CD4-positive, alpha-beta T cell treated with Interleukin-4 for 4 hours (primary cell): ENCODE measurements around the gene LRRC19.

Experiments used
- DNase-seq: peaks from one replicate; pipeline ENCODE4 v3.0.0-alpha.2; 2020

The LRRC19 gene

GRCh38 chr9:27005491-27005890 lies at the start of gene LRRC19:
Gene LRRC19, minus strand, starts transcription at chr9:27005672. Its CDS starts 5,978 bp downstream, at chr9:26999694.
- no peak for DNase-seq

GRCh38 chr9:27054841-27055240 lies 49.4 kb upstream of the LRRC19 start:
- no peak for DNase-seq

- no peak for DNase-seq
Observed at GRCh38 chr9:27054125-27054524, 48.7 kb upstream of the LRRC19 start.

GRCh38 chr9:27053369-27054022 lies 48.0 kb upstream of the LRRC19 start:
- no peak for DNase-seq

GRCh38 chr9:27047136-27047535 lies 41.7 kb upstream of the LRRC19 start:
- no peak for DNase-seq

- no peak for DNase-seq
Observed at GRCh38 chr9:27043176-27043575, 37.7 kb upstream of the LRRC19 start.

GRCh38 chr9:27042476-27042875 lies 37.0 kb upstream of the LRRC19 start:
- DNase-seq: no peak

GRCh38 chr9:27041746-27042145 lies 36.3 kb upstream of the LRRC19 start:
- DNase-seq: no peak

GRCh38 chr9:27037499-27037898 lies 32.0 kb upstream of the LRRC19 start:
- DNase-seq: no peak

GRCh38 chr9:27033815-27034403 lies 28.4 kb upstream of the LRRC19 start:
- peak; percentile 36 for DNase-seq

- DNase-seq: no peak
Observed at GRCh38 chr9:27029186-27029585, 23.7 kb upstream of the LRRC19 start.

- DNase-seq: no peak
Observed at GRCh38 chr9:27022920-27023319, 17.4 kb upstream of the LRRC19 start.

- DNase-seq: no peak
Observed at GRCh38 chr9:27019589-27019988, 14.1 kb upstream of the LRRC19 start.

- no peak for DNase-seq
Observed at GRCh38 chr9:27003426-27004077, 1.9 kb downstream of the LRRC19 start.

- DNase-seq: no peak
Observed at GRCh38 chr9:26995810-26996209, 9.7 kb downstream of the LRRC19 start.

GRCh38 chr9:26983340-26983739 lies 22.1 kb downstream of the LRRC19 start:
- DNase-seq: no peak

- DNase-seq: peak; percentile 11
Observed at GRCh38 chr9:26975728-26976707, 29.5 kb downstream of the LRRC19 start.

GRCh38 chr9:26974927-26975326 lies 30.5 kb downstream of the LRRC19 start:
- DNase-seq: no peak

GRCh38 chr9:26973989-26974388 lies 31.5 kb downstream of the LRRC19 start:
- no peak for DNase-seq

GRCh38 chr9:26971721-26972120 lies 33.8 kb downstream of the LRRC19 start:
- DNase-seq: no peak

GRCh38 chr9:26956860-26957233 lies 48.6 kb downstream of the LRRC19 start:
- no peak for DNase-seq

GRCh38 chr9:26955921-26956859 lies 49.3 kb downstream of the LRRC19 start, which contains the start of gene IFT74:
Gene IFT74, plus strand, starts transcription at chr9:26956412. Its CDS starts 5,556 bp downstream, at chr9:26961968.
- DNase-seq: peak; percentile 95
